Measurements from ENCODE around the gene FRY. TPM values are rescaled to one million over a fixed set of nuclear protein-coding genes. Genes with fewer than 3 reads are reported as not detected.

Gene FRY
- total and polyA plus RNA-seq, 9 of the 15 experiments (the other 6 are each of a cell fraction or from before 2014, with no cell fraction given): 0.03 to 0.31 (median 0.11) TPM; not detected in 3

DNA sequence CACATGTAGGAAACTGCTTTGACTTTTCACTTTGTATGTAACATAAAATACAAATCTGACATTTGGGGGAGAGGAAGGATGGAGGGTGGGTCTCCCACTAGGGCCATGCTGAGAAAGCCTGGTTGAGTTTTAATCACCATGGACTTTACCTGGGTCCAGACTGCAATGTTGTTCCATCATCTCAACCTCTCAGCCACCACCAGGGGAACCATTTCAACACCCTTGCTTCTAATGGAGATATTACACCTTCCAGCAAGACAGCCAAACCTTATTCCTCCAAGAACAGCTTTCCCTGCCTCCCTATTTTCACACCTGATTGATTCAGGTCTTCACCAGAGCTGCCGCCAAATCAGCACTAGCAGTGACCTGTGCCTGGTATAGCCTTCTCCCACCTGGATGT, 227.5 kb downstream of the FRY start:
- 64% methylated on average over 1 of the region's 1 CpG for WGBS (ENCODE audit: insufficient coverage, low coverage, missing lambda C conversion rate)

More for the DNA sequence above, 227.5 kb downstream of the FRY start:
- FAIRE-seq (no peak), ATAC-seq (peak; percentile 63; the same call in 2 of the 3 replicates), DNase-seq (ENCODE audit: extremely low read depth in 1 of 4, low spot score in 3 of 4) (no peak)
- H4K20me1 ChIP-seq (replicated peaks; ENCODE audit: control insufficient read depth, insufficient read depth, low read length): no peaks in the 10 kb centered on the region
- CTCF ChIA-PET (ENCODE audit: low intra/inter-chr PET ratio): no interaction called here
- intact Hi-C loops (cut with micrococcal nuclease) (no loop called here), in situ Hi-C loops (cut with MboI) (no loop called here)
- H3K27ac ChIP-seq (ENCODE audit: extremely low read depth, low read depth, low read length): no peak overlapping the region
- H3K9me1 ChIP-seq (ENCODE audit: control insufficient read depth, insufficient read depth, low read length): no peaks in the 10 kb centered on the region
- H3K9me3 ChIP-seq (replicated peaks; ENCODE audit: control insufficient read depth, insufficient read depth, low read depth, low read length): no peaks in the 10 kb centered on the region
- TF ChIP-seq, protein P1, sequence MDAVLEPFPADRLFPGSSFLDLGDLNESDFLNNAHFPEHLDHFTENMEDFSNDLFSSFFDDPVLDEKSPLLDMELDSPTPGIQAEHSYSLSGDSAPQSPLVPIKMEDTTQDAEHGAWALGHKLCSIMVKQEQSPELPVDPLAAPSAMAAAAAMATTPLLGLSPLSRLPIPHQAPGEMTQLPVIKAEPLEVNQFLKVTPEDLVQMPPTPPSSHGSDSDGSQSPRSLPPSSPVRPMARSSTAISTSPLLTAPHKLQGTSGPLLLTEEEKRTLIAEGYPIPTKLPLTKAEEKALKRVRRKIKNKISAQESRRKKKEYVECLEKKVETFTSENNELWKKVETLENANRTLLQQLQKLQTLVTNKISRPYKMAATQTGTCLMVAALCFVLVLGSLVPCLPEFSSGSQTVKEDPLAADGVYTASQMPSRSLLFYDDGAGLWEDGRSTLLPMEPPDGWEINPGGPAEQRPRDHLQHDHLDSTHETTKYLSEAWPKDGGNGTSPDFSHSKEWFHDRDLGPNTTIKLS (IDR thresholded peaks at IDR 0.05; ENCODE audit: borderline replicate concordance, low read depth): no peak
- TF ChIP-seq, protein P2, sequence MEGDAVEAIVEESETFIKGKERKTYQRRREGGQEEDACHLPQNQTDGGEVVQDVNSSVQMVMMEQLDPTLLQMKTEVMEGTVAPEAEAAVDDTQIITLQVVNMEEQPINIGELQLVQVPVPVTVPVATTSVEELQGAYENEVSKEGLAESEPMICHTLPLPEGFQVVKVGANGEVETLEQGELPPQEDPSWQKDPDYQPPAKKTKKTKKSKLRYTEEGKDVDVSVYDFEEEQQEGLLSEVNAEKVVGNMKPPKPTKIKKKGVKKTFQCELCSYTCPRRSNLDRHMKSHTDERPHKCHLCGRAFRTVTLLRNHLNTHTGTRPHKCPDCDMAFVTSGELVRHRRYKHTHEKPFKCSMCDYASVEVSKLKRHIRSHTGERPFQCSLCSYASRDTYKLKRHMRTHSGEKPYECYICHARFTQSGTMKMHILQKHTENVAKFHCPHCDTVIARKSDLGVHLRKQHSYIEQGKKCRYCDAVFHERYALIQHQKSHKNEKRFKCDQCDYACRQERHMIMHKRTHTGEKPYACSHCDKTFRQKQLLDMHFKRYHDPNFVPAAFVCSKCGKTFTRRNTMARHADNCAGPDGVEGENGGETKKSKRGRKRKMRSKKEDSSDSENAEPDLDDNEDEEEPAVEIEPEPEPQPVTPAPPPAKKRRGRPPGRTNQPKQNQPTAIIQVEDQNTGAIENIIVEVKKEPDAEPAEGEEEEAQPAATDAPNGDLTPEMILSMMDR (IDR thresholded peaks at IDR 0.05 in 2 of 3, conservative IDR thresholded peaks at IDR 0.05 in 1 of 3; ENCODE audit: insufficient read depth in 2 of 3, low read depth in 1 of 3, low read length in 3 of 3): peak in 2 of 3 experiments; percentile 12 to 38; a peak in 2 of 6 replicates
- peaks cover 0 to 4% of the 10 kb centered on the region in 2 experiments; a peak in 3 of 5 replicates for H3K4me1 ChIP-seq (replicated peaks in 1 of 2; ENCODE audit: control insufficient read depth in 2 of 2, insufficient read depth in 2 of 2, low read length in 2 of 2)
- H3K36me3 ChIP-seq (ENCODE audit: control insufficient read depth, insufficient read depth, low read length): no peaks in the 10 kb centered on the region
- peaks cover 5 to 6% of the 10 kb centered on the region in 2 experiments; a peak in 3 of 5 replicates for H3K27me3 ChIP-seq (ENCODE audit: control insufficient read depth in 2 of 2, insufficient read depth in 2 of 2, low read length in 2 of 2)
- POLR2A ChIA-PET: no interaction called here
- no peak overlapping the region for H3K4me3 ChIP-seq
- H3K79me2 ChIP-seq (ENCODE audit: control insufficient read depth, insufficient read depth, low read length): no peaks in the 10 kb centered on the region
- H3K4me2 ChIP-seq (ENCODE audit: insufficient read depth, low read length): no peak overlapping the region
- no peak overlapping the region for H3K9ac ChIP-seq (ENCODE audit: insufficient read depth in 1 of 2, low read depth in 2 of 2, low read length in 2 of 2)
- no TSS peak for BruUV-seq (replicated peaks)
- no peak overlapping the region for H2AFZ ChIP-seq (ENCODE audit: low read depth, low read length)

Data from K562 (cell line).